ENCODE results near the gene OR52E2.

The OR52E2 gene

DNA sequence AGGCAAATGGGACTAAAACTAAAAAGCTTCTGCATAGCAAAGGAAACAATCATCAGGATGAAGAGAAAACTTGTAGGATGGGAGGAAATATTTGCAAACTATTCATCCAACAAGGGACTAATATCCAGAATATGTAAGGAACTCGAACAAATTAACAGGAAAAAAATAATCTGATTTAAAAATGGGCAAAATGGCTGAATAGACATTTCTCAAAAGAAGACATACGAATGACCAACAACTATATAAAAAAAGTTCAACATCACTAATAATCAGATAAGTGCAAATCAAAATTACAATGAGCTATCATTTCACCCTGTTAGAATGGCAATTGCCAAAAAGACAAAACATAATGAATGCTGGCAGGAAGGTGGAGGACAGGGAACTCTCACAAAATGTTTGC lies 22.0 kb upstream of the OR52E2 start:
- H3K79me2 ChIP-seq (ENCODE audit: low read length) = no peaks in the 10 kb centered on the region
- H3K36me3 ChIP-seq (replicated peaks; ENCODE audit: insufficient read depth, low read length) = no peaks in the 10 kb centered on the region
- H3K27me3 ChIP-seq (replicated peaks; ENCODE audit: insufficient read depth, low read length) = no peaks in the 10 kb centered on the region
- H3K27ac ChIP-seq (ENCODE audit: low read length) = no peak overlapping the region
- H3K9me2 ChIP-seq (replicated peaks; ENCODE audit: insufficient read depth, low read length) = no peaks in the 10 kb centered on the region
- H3K9me3 ChIP-seq (replicated peaks; ENCODE audit: insufficient read depth, low read length) = no peaks in the 10 kb centered on the region
- no peaks in the 10 kb centered on the region for H4K20me1 ChIP-seq (ENCODE audit: insufficient read depth, low read length)
- H3F3A ChIP-seq (ENCODE audit: insufficient read depth, low read length) = no peaks in the 10 kb centered on the region
- H3K4me3 ChIP-seq (ENCODE audit: low read length) = no peak overlapping the region
- H3K9ac ChIP-seq (ENCODE audit: low read length) = no peak overlapping the region
- no peak overlapping the region for H3K4me2 ChIP-seq (ENCODE audit: low read depth, low read length)
- H2AFZ ChIP-seq (ENCODE audit: low read length) = no peak overlapping the region
- no peak for DNase-seq
- H3K4me1 ChIP-seq (ENCODE audit: low read length) = no peaks in the 10 kb centered on the region
- TF ChIP-seq EZH2phosphoT487 (IDR thresholded peaks at IDR 0.05; ENCODE audit: low read length) = no peak
- no peak for TF ChIP-seq EZH2 (optimal IDR thresholded peaks at IDR 0.05; ENCODE audit: low read depth, low read length)
- TF ChIP-seq, protein P1, sequence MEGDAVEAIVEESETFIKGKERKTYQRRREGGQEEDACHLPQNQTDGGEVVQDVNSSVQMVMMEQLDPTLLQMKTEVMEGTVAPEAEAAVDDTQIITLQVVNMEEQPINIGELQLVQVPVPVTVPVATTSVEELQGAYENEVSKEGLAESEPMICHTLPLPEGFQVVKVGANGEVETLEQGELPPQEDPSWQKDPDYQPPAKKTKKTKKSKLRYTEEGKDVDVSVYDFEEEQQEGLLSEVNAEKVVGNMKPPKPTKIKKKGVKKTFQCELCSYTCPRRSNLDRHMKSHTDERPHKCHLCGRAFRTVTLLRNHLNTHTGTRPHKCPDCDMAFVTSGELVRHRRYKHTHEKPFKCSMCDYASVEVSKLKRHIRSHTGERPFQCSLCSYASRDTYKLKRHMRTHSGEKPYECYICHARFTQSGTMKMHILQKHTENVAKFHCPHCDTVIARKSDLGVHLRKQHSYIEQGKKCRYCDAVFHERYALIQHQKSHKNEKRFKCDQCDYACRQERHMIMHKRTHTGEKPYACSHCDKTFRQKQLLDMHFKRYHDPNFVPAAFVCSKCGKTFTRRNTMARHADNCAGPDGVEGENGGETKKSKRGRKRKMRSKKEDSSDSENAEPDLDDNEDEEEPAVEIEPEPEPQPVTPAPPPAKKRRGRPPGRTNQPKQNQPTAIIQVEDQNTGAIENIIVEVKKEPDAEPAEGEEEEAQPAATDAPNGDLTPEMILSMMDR (IDR thresholded peaks at IDR 0.05; ENCODE audit: low read length) = no peak

DNA sequence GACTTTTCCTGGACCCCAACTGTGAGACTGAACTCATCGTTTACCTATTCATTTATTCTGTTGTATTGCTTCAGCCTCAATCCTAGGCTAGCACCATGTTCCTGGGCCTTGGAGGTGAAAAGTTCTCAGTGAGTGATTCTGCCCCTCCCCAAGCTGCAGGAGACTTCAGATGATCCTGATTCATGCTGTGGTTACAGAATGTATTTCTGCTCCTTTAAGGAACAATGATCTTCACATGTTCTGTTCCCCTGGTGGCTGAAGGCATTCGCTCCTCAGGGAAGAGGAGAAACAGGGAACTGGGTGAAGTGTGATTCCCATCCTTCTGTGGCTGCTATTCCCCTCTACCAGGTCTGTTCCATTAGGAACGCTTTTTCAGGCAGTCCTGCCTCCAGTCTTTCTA lies 12.4 kb upstream of the OR52E2 start:
- H3K9me3 ChIP-seq (replicated peaks; ENCODE audit: insufficient read depth, low read length) = no peaks in the 10 kb centered on the region
- H3K9me2 ChIP-seq (replicated peaks; ENCODE audit: insufficient read depth, low read length) = no peaks in the 10 kb centered on the region
- H3K9ac ChIP-seq (ENCODE audit: low read length) = no peak overlapping the region
- H3K4me1 ChIP-seq (ENCODE audit: low read length) = no peaks in the 10 kb centered on the region
- no peaks in the 10 kb centered on the region for H4K20me1 ChIP-seq (ENCODE audit: insufficient read depth, low read length)
- no peaks in the 10 kb centered on the region for H3K36me3 ChIP-seq (replicated peaks; ENCODE audit: insufficient read depth, low read length)
- H3F3A ChIP-seq (ENCODE audit: insufficient read depth, low read length) = no peaks in the 10 kb centered on the region
- H2AFZ ChIP-seq (ENCODE audit: low read length) = no peak overlapping the region
- no peak overlapping the region for H3K4me3 ChIP-seq (ENCODE audit: low read length)
- no peak for DNase-seq
- TF ChIP-seq EZH2 (optimal IDR thresholded peaks at IDR 0.05; ENCODE audit: low read depth, low read length) = no peak
- no peak for TF ChIP-seq EZH2phosphoT487 (IDR thresholded peaks at IDR 0.05; ENCODE audit: low read length)
- TF ChIP-seq, protein P1 (IDR thresholded peaks at IDR 0.05; ENCODE audit: low read length) = no peak
- no peaks in the 10 kb centered on the region for H3K79me2 ChIP-seq (ENCODE audit: low read length)
- H3K27me3 ChIP-seq (replicated peaks; ENCODE audit: insufficient read depth, low read length) = no peaks in the 10 kb centered on the region
- no peak overlapping the region for H3K4me2 ChIP-seq (ENCODE audit: low read depth, low read length)
- H3K27ac ChIP-seq (ENCODE audit: low read length) = no peak overlapping the region

DNA sequence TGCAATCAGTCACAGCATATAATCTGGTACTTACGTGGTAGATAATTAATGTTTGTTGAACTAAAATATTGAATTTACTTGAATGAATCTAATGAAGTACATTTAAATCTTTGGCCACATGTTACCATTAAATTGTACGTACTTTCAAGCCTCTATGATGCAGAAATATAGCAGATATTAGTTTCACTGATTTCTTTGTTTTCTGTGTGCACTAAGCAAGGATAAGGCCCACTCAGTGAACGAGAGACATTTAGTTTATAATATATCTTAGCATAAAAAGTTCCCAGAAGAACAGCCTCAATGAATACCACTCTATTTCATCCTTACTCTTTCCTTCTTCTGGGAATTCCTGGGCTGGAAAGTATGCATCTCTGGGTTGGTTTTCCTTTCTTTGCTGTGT lies 9.8 kb upstream of the OR52E2 start, which contains the start of gene OR52E1:
TSS of gene OR52E1 (plus strand) at position 301 of the 400 bp plus-strand sequence.
- TF ChIP-seq, protein P1 (IDR thresholded peaks at IDR 0.05; ENCODE audit: low read length) = no peak
- no peak for TF ChIP-seq EZH2 (optimal IDR thresholded peaks at IDR 0.05; ENCODE audit: low read depth, low read length)
- TF ChIP-seq EZH2phosphoT487 (IDR thresholded peaks at IDR 0.05; ENCODE audit: low read length) = no peak
- Histone ChIP-seq H3K4me3 (ENCODE audit: low read length) (no peak within 1 kb of the TSS), H3K27me3 (replicated peaks; ENCODE audit: insufficient read depth, low read length) (no peaks in the 10 kb centered on the region), H3K9me3 (replicated peaks; ENCODE audit: insufficient read depth, low read length) (no peaks in the 10 kb centered on the region), H3K4me1 (ENCODE audit: low read length) (no peaks in the 10 kb centered on the region), H3F3A (ENCODE audit: insufficient read depth, low read length) (no peaks in the 10 kb centered on the region), H2AFZ (ENCODE audit: low read length) (no peak within 1 kb of the TSS), H3K9ac (ENCODE audit: low read length) (no peak within 1 kb of the TSS), H3K36me3 (replicated peaks; ENCODE audit: insufficient read depth, low read length) (no peaks in the 10 kb centered on the region), H3K4me2 (ENCODE audit: low read depth, low read length) (no peak within 1 kb of the TSS), H3K79me2 (ENCODE audit: low read length) (no peaks in the 10 kb centered on the region), H4K20me1 (ENCODE audit: insufficient read depth, low read length) (no peaks in the 10 kb centered on the region), H3K9me2 (replicated peaks; ENCODE audit: insufficient read depth, low read length) (no peaks in the 10 kb centered on the region), H3K27ac (ENCODE audit: low read length) (no peak within 1 kb of the TSS)
- DNase-seq = no peak
